Measurements from ENCODE around the gene NKTR.

Gene NKTR

DNA sequence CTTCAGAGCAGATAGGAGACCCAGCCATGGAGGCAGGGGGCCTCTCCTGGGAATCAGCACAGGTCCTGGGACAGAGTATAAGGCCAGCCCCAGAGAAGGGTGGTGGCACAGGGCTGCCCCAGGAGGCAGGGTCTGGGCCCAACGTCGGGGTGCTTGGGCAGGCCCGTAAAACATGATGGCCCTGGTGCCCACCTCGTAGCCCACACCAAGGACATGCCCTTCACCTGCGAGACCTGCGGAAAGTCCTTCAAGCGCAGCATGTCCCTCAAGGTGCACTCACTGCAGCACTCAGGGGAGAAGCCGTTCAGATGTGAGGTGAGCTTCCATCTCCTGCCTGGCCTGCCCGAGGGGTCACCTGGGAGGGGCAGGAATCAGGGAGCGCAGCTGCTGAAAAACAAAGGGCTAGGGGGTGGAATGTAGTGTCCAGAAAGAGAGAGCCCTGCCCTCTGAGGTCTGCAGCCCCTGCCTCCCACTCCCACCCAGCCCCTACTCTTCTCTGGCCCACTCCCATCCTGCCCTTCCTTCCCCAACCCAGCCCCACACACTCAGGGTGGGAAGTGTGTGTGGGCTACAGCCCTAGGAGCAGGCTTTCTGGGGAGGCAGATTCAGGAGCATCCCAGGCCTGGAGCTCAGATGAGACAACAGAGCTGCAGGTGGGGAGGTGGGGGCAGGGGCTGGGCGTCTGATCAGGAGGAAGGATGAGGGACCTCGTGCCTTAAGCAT lies 62.5 kb downstream of the NKTR start:
- DNase-seq: no peak

DNA sequence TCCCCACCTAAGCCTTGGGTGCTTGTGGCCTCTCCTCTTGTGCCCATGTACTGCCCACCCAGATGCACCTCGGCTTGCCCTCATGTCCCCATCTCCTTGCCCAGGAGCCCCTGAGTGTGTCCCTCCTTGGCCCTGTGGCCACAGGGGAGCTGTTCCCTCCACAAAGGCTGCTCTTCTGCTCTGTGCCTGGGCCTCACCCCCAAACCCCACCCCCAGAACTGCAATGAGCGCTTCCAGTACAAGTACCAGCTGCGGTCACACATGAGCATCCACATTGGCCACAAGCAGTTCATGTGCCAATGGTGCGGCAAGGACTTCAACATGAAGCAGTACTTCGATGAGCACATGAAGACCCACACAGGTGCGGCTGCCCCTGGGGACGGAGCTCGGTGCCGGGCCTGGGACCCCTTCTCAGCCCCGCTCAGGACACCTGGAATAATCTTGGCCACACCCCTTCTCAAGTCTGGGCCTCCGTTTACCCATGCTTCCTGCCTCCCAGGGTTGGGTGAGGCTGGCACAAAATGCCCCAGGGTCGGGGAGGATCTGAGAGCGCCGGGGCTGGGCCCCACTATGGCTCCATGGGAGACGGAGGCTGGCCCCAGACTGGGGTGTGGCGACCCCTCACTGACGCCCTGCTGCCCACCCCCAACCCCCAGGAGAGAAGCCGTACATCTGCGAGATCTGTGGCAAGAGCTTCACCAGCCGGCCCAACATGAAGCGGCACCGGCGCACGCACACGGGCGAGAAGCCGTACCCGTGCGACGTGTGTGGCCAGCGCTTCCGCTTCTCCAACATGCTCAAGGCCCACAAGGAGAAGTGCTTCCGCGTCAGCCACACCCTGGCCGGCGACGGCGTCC lies 63.3 kb downstream of the NKTR start:
- no peak for DNase-seq

DNA sequence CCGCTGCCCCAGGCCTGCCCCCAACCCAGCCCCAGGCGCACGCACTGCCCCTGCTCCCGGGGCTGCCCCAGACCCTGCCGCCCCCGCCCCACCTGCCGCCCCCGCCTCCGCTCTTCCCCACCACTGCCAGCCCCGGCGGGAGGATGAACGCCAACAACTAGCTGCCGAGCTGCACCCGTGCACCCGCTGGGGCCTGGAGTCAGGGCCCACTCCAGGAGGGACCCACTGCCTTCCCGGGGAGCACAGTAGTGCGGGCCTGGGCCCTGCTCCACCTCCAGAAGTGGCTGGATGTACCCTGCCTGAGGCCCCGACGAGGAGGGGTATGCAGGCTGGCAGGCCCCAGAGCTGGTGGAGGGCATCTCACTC lies 63.9 kb downstream of the NKTR start:
- no peak for DNase-seq

- no peak for DNase-seq
Observed at GRCh38 chr3:42665050-42665878, 64.8 kb downstream of the NKTR start.

GRCh38 chr3:42666022-42666421 lies 65.5 kb downstream of the NKTR start:
- no peak for DNase-seq

- no peak for DNase-seq
Observed at GRCh38 chr3:42666577-42666998, 66.1 kb downstream of the NKTR start.

DNA sequence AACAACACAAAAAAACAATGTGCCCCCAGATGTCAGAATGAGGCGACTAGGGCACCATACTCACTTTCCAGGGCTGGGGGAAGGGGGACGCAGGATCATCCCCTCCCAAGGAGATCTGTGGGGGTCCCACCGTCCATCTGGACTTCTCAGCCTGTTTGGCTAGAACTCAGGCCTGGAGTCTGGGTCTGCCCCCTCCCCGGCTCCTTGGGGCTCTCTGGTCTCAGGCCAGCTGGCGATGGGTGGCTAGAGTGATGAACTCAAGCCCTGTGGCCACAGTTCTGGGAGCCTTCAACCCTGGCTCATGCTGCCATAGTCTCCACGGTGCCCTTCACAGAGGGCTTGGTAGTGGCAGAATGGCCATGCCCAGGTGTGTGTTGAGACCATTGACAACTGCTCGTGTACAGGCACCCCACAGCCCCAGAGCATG lies 66.6 kb downstream of the NKTR start:
- no peak for DNase-seq

DNA sequence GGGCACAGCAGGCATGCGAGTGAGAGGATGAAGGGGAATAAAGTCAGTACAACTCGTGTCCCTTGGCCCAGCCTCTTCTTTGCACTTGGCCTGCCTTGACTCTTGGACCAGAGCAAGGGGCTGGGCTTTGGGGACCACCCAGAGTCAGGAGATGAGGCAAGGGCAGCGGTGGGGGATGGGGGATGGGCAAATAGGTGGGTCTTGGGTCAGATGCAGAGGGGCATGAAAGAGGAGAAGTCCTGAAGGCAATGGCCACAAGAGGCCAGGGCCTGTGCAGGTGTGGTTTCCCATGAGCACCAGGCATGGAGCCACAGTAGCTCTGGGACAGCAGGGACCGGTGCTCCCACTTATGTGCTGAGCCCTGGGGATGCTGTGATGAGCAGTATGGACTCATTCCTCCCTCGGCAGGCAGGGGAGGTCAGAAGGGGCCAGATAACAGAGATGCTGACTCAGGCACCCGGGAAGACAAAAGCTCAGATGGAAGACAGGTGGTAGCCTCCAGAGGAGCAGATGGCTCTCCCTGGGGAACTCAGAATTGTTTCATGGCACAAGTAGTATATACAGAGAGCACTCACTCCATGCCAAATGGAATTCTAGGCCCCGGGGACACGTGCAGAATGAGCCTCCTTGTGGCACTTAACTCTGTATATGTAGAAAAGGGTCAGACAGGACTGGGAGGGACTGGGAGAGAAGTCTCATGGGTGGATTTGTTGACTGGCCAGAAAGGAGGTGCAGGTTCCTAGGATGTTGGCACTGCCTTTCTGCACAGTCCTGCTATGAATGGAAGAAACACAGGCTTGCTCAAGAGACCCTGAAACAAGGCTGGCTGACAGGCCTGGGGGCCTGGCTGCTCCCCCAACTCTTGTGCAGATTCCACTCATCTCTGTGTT lies 67.3 kb downstream of the NKTR start:
- DNase-seq: no peak

GRCh38 chr3:42668413-42668760 lies 67.9 kb downstream of the NKTR start:
- no peak for DNase-seq

- no peak for DNase-seq
Observed at GRCh38 chr3:42668793-42669217, 68.3 kb downstream of the NKTR start.

- no peak for DNase-seq
Observed at GRCh38 chr3:42670051-42670576, 69.6 kb downstream of the NKTR start.

DNA sequence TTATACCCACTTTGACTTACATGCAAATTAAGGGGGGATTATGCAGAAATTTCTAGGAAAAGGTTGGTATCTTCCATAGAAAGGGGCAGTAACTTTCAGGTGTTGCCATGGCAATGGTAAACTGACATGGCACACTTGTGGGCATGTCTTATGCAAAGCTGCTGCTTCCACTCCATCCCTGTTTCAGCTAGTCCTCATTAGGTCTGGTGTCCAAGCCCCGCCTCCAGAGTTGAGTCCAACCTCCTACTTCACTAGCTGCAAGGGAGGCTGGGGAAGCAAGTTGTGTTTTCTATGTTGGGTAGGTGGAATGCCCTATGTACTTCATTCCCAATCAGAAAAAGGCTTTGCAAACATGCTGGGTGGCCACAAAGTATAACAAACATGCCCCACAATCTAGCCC lies 70.2 kb downstream of the NKTR start:
- no peak for DNase-seq

DNA sequence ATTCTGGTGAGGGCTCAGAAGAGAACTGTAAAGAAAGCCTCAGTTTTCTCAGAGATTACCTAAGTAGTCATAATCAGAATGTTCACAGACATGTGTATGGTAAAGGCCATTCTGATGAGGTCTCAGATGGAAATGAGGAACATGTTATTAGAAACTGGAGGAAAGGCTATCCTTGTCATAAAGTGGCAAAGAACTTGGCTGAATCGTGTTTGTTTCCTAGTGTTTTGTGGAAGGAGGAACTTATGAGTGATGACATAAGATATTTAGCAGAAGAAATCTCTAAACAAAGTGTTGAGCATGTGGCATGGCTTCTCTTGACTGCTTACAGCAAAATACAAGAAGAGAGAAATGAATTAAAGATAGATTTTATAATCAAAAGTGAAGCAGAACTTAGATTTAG lies 72.0 kb downstream of the NKTR start:
- no peak for DNase-seq

- DNase-seq: no peak
Observed at GRCh38 chr3:42673082-42673481, 72.6 kb downstream of the NKTR start.

GRCh38 chr3:42674146-42674545 lies 73.7 kb downstream of the NKTR start:
- DNase-seq: no peak

GRCh38 chr3:42675909-42676308 lies 75.4 kb downstream of the NKTR start:
- no peak for DNase-seq

DNA sequence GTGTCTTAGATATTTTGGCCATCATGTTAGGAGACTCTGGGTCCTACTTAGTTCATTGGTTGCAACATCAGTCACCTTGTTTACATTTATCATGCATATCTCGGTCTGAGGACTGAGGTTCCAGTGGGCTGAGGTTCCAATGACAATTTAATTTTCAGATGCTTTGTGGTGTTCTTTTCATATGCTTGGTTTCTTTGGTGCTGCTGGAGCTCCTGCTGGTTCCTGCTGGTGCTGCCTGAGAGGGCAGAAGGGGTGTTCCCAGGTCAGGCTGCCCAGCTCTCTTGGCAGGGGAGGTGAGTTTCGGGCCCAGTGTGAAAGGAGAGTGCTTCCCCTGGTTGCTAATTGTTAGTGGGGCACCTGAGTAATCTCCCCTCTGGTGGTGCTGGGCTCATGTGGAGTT lies 78.0 kb downstream of the NKTR start:
- DNase-seq: peak; percentile 10

GRCh38 chr3:42680271-42680670 lies 79.8 kb downstream of the NKTR start:
- DNase-seq: no peak

DNA sequence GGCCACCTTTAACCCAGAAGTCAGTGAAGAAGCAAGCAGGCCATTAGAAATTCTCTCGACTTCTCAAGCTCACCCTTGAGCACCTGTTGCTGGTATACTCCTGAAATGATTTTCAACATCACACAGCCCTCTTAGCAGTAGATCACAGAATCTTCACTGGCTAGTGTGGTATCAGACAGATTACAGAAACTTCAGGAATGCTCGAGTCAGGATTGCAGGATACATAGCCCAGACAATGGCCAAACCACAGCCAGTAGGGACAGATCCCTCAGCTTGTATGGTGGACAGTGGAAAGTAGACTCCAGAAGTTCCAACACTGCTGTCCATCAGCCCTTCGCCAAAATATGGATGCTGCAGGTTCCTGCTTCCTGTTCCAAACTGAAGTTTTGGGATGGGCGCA lies 80.3 kb downstream of the NKTR start:
- no peak for DNase-seq

DNA sequence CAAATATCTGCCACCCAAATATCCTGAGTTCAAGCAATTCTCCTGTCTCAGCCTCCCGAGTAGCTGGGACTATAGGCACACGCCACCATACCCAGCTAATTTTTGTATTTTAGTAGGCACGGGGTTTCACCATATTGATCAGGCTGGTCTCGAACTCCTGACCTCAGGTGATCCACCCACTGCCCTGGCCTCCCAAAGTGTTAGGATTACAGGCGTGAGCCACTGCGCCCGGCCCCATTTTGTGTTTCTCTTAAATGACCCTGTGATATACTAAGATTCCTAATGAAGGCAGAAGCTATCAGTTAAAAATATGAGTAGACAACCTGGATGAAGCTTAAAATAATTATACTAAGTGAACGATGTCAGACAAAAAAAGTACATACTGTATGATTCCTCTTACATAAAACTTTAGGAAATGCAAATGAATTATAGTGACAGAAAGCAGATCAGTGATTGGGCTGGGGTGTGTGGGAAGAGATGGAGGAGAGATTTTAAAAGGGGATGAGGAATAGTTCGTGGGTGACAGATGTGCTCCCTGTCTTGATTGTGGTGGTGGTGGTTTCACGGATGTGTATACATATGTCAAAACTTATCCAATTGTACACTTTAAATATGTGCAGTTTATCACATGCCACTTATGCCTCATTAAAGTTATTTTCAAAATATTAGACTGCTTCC lies 81.0 kb downstream of the NKTR start:
- DNase-seq: no peak

- DNase-seq: peak; percentile 6
Observed at GRCh38 chr3:42682301-42683070, 82.0 kb downstream of the NKTR start.

Measured in left hindlimb (tissue), 1 donor.